Breast epithelium (tissue), 3 donors: Measurements from ENCODE around the gene FAM131B.

Experiments used
- POLR2A ChIP-seq: fragments of 450-650 bp; IDR thresholded peaks from one replicate; pipeline ENCODE4 v1.6.1; 2016; ENCODE audit warnings: antibody characterized with exemption, mild to moderate bottlenecking, moderate library complexity
- POLR2AphosphoS5 ChIP-seq, 3 donors: sonication (generic); formaldehyde crosslinking; IDR thresholded peaks; one replicate each; pipeline ENCODE4 v1.6.1; 2017; ENCODE audit warnings: antibody characterized with exemption in 3 of 3
- TF ChIP-seq, protein P1 (sequence below), 3 donors: fragments of 450-650 bp; IDR thresholded peaks; one replicate each; pipeline ENCODE4 v1.5.1; 2016 to 2017; ENCODE audit warnings: antibody characterized with exemption in 3 of 3, mild to moderate bottlenecking in 3 of 3, moderate library complexity in 3 of 3

DNA sequence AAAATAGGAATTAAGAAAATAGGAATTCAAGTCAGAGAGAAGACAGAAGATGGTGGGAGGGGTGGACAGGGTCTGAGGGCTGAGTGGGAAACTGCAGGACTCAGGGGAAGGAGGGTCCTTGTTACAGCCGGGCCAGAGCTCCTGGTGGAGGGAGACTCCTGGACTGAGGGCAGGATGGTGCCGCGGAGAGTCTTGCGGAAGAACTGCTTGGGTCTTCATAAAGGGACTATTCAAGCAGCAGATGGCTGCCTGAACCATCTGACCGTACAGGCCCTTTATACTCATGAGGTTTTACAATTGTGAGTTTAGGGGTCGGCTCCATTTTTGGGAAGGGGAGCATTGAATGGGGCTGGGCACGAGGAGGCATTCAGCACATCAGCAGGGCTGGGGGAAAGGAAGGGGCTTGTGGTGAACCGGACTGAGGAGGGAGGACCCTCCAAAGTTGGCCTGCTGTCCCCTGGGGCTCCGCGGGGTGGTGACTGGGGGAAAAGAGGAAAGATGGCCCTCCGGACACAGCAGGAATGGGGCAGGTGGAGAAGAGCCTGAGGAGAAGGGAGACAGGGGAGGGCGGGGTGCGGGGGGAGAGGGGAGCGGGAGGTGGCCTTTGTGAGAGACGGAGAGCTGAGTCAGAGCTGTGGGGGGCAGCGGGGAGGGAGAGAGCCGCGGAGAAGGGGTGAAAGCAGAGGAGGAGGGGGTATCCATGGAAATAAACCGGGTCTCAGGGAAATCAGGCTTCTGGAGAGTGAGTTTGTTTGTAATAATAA is 1.5 kb downstream of the FAM131B start:
- TF ChIP-seq, protein P1, sequence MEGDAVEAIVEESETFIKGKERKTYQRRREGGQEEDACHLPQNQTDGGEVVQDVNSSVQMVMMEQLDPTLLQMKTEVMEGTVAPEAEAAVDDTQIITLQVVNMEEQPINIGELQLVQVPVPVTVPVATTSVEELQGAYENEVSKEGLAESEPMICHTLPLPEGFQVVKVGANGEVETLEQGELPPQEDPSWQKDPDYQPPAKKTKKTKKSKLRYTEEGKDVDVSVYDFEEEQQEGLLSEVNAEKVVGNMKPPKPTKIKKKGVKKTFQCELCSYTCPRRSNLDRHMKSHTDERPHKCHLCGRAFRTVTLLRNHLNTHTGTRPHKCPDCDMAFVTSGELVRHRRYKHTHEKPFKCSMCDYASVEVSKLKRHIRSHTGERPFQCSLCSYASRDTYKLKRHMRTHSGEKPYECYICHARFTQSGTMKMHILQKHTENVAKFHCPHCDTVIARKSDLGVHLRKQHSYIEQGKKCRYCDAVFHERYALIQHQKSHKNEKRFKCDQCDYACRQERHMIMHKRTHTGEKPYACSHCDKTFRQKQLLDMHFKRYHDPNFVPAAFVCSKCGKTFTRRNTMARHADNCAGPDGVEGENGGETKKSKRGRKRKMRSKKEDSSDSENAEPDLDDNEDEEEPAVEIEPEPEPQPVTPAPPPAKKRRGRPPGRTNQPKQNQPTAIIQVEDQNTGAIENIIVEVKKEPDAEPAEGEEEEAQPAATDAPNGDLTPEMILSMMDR (IDR thresholded peaks at IDR 0.05), result no peak
- TF ChIP-seq POLR2A (no peak), POLR2AphosphoS5 (IDR thresholded peaks at IDR 0.05) (no peak)
